Measurements from ENCODE around the gene RPL10.

The RPL10 gene

DNA sequence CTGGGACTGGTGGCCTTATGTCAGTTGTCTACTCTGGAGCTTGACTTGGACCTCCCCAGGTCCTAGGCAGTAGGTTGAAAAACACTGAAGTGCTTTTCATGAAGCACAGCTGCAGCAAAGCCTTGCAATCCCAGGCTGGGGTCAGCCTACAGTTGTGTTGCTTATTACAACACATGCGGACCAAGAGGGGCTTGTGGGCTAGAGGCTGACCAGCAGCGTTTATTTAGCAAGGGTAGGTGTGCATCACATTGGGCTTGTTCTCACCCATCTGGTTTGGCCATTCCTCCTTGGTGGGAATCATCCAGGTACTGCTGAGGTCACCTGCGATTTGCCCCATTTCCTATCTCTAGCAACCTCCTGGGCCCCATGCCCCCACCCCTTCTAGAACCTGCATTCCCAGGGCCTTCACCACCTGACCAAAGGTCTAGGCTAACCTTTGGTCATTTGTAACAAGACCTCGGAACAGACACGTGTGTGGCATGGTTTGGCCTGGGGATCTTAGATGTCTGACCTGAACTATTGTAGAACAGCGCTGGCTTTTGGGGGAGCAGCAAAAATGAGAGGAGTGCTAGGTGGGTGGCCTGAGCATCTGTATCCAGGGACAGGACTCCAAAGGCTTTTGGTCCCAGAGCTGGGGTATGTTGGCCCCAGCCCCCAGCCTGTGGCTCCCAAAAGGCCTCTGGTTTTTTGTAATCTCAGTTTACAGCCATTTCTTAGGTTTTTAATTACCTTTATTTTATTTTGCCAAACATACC lies 3.0 kb downstream of the RPL10 start:
- DNase-seq = no peak

DNA sequence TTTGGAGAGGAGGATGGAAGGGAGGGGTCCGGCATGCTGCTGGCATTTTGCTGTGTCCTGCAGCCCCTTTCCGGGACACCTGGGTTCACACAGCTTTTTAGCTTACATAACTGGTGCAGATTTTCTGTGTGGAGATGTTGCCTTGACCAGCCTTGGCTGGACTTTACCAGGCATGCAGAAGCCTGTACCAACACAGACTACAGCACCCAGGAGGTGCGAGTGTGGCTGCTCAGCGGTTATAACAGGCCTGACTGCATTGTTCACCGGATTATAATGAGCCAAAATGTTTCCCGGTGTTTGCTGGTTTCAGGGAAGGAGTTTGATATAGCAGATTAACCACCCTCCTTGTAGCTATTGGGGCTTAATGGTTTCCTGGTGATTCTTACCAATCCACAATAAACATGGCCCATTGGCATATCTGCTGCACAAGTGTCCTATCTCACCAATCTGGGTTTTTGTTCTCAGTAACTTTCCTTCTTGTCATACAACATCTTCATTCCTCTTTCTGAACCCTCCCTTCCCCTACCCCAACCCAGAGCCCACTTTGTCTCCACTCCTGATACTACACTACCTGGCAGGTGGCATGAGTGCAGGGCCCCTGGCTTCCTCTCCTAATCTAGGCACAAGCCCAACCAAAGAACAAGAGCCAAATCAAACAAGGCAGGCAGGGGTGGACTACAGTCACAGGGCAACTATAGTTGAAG lies 3.9 kb downstream of the RPL10 start:
- peak; percentile 81 for DNase-seq

DNA sequence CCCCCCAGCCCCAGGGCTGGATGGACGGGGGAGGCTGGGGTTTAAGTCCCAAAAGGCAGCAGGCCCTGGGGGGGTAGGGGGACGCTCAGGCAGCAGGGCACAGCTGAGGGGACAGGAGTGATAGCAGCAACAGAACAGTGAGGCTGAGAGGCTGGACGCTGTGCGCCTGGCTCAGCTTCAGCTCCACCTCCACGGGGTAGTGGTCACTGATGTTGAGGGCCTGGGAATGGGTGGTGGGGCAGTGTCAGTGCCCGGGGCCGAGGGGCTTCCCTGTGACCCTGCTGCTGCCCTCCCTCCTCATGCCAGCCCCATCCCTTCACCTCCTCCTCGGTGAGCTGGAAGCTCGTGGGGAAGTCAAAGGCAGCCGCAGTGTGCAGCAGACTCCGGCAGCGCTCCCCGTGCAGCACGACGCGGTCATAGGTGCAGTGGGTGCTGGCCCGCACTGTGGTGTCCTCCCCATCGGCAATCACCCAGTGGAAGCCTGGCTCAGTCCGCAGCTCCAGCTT lies 4.5 kb downstream of the RPL10 start:
- no peak for DNase-seq

- DNase-seq = no peak
These were observed 5.0 kb downstream of the RPL10 start for GRCh38 chrX:154403192-154403591.

GRCh38 chrX:154403858-154404257 lies 5.7 kb downstream of the RPL10 start:
- no peak for DNase-seq

DNA sequence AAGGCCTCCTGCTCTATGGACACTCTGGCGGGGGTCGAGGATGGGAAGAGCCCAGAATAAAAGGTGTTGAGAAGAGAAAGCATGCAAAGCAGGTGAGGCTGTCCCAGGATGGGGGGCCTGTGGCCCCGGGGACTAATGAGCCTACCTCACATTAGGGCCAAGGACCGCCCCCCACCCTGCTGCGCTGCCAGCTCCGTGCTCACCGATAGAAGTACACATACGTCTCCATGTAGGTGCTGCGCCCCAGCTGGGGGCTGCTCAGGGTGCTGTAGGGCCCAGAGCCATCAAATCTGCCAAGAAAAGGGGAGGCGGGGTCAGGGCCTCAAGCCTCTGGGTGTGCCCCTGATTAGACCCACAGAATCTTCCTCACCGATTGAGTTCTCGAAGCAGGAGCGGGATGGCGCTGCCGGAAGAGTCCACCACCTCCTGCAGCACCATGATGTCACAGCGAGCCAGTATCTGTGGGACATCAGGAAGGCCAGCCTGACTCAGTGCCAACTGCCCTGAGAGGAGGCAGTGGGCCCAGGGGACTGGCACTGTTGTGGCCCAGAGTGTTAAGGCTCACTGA lies 6.5 kb downstream of the RPL10 start:
- DNase-seq = no peak

DNA sequence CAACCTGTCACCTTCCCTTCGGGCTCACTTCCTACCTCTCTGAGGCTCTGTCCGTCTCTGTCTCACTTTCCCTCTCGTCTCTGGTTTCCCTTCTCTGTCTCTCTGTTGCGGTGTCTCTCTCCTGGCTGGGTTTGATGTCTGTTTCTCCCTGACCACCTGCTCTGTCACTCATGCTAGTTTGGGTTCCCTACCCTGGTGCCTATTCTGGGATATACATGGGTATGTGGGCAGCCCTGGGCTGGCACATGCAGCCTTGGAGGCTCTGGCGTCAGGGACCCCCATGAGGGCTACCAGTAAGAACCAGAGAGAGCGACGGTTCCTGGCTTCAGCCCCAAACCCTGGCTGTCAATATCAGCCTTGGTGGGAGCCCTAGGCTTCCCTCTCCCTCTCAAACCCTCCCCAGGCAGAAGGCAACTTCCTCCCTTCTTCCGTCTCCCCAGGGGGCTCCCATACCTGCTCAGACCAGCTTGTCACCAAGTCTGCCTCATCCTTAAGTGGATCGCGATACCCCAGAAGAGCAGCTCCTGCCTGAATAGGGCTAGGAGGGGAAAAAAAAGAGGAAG lies 10.6 kb downstream of the RPL10 start:
- DNase-seq = no peak

GRCh38 chrX:154409222-154409871 lies 11.2 kb downstream of the RPL10 start, which contains the start of gene DNASE1L1:
DNASE1L1 (minus strand) TSS chrX:154409254; CDS start chrX:154405568, 3,686 bp downstream.
- DNase-seq = no peak

- peak; percentile 75 for DNase-seq
These were observed 13.8 kb downstream of the RPL10 start for GRCh38 chrX:154411981-154412340.

DNA sequence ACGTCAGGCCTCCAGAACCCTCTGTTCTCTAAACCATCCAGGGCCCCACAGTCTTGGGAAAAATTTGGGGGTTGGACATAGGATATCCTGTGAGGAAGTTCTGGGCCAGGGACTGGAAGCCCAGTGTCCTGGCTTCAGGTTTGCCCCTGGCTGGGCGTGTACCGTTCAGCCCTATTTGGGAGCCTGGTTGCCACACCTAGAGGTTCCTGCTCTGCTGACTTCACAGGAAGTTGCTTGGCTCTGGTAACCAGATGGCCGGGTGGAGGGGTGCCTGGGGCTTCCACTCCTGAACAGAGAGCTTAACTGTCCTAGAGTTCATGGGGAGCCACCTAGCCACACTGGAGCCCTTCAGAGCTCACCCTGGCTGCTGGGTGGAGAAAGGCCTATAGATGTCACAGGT lies 14.3 kb downstream of the RPL10 start:
- no peak for DNase-seq

- no peak for DNase-seq
These were observed 15.0 kb downstream of the RPL10 start for GRCh38 chrX:154413142-154413541.

DNA sequence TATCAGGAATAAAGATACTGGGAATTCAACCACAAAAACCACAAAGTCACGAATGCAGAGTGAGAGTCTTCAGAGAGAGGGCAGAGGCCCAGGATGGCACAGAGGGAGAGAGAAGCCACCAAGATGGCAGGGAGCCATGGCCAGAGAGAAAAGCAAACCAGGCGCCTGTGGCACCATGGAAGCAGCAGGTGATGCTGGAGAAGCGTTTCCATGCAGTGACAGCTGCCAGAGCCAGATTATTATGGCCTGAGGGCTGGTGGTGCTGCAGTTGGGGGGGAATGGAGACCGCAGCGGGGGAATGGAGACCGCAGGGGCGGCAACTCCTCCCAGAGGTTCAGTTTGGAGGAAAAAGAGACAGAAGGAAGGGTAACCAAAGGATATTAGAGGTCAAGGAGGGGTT lies 19.0 kb downstream of the RPL10 start:
- DNase-seq = peak; percentile 83

- no peak for DNase-seq
These were observed 21.0 kb downstream of the RPL10 start for GRCh38 chrX:154419189-154419588.

GRCh38 chrX:154419688-154420401 lies 21.7 kb downstream of the RPL10 start:
- peak; percentile 78 for DNase-seq

DNA sequence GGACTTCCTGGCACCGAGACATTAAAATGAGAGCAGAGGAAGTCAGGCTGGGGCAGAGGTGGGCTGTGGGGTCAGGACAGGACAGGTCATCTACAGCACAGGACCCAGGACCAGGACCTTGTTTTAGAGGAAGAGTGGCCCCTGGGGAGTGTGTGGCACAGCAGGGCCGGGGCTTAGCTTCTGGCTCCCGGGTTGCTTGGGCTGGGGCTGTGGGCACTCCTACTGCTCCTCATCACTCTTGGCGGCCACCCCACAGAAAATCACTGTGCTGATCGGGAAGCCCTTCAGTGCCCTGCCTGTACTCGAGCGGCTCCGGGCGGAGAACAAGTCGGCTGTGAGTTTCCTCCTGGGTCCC lies 22.2 kb downstream of the RPL10 start:
- no peak for DNase-seq

DNA sequence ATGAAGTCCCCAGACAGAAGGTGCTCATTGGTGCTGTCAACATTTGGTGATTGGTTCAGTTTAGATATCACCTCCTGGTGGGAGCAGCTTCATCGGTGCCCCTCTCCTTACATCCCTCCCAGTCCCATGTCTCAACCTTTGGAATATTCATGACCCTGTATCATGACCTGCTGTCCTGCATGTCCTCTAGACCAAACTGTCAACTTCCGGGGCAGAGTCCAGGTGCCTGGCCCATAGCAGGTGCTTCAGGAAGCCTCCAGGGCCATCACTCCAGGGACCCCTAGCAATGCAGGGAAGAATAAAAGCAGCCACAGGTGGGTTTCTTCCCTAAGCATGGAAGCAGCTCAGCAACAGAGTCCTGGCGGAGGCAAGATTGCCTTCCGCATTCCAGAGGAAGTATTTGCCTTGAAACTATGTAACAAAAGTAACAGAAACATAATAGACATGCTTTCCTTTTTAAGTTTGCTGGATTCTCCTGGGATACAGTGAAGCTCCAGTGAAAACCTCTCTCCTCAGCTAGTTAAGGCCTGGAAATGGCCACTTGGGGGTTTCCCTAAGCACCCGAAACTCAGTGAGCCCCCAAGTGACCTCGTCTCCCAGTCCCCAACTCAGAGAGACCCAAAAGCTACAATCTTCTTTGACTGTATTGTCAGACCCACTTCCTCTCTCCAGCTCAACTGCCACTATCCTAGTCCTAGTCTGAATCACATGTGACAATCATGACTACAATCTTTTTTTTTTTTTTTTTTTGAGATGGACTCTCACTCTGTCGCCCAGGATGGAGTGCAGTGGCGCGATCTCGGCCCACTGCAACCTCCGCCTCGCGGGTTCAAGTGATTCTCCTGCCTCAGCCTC lies 29.0 kb downstream of the RPL10 start:
- DNase-seq = no peak

GRCh38 chrX:154428176-154429171 lies 30.3 kb downstream of the RPL10 start, which contains the start of gene ATP6AP1:
ATP6AP1 (plus strand) TSS chrX:154428677; CDS start chrX:154428693, 16 bp downstream.
- peak; percentile 95 for DNase-seq

- no peak for DNase-seq
These were observed 31.5 kb downstream of the RPL10 start for GRCh38 chrX:154429711-154430110.

DNA sequence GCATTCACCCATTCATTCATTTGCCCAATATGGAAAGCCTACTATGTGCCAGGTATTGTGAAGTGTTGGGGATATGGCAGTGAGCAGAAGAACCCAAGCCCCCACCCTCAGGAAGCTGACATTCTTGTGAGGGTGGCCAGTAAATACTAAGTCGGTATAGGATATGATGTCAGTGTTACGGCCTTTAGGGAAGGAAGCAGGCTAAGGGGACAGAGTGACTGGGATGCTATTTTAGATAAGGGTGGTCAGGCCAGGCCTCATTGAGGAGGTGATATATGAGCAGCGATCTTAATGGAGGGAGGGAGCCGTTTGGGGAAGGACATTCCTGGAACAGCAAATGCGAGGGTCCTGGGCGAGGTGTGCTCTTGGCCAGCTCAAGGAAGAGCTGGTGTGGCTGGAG lies 32.3 kb downstream of the RPL10 start:
- DNase-seq = no peak

- no peak for DNase-seq
These were observed 32.7 kb downstream of the RPL10 start for GRCh38 chrX:154430916-154431315.

Data from NCI-H1092 treated with DMSO at 0.1 percent for 48 hours (cell line).